HEK293 (cell line): ENCODE data around the gene CLPSL1.
A peak's percentile ranks its signal among the peaks of the same experiment; 100 is the strongest.

Experiments used
- CTCF ChIA-PET: fragments of 350-600 bp; formaldehyde crosslinking; extraction: SDS; loops from one replicate; lab custom pipeline; 2021; ENCODE audit warnings: antibody characterized with exemption; lab: Yijun Ruan, JAX
- POLR2A ChIA-PET: fragments of 300-600 bp; formaldehyde crosslinking; extraction: SDS; loops from one replicate; lab custom pipeline; 2020; ENCODE audit warnings: antibody characterized with exemption, inconsistent platforms; lab: Yijun Ruan, JAX
- H3K27ac ChIP-seq: fragments of 200-500 bp; sonication (Bioruptor generic); 2 replicates; pipeline ENCODE4 v1.5.1; 2014; ENCODE audit warnings: low read depth, low read length, control low read depth, inconsistent platforms; ENCODE audit errors: extremely low read depth
- H3K36me3 ChIP-seq, 2 experiments: fragments of 200-500 bp in 1 of 2; sonication (Bioruptor generic) in 1 of 2; 1 replicate in 1 of 2; 2 replicates in 1 of 2; pipeline ENCODE4 v1.5.1; 2014 to 2017; ENCODE audit warnings: inconsistent platforms in 2 of 2, low read length in 2 of 2; ENCODE audit not compliant: control insufficient read depth in 2 of 2, insufficient read depth in 1 of 2
- H3K4me1 ChIP-seq: fragments of 200-500 bp; sonication (Bioruptor generic); 2 replicates; pipeline ENCODE4 v1.5.1; 2014; ENCODE audit warnings: mild to moderate bottlenecking, low read length, inconsistent platforms; ENCODE audit not compliant: control insufficient read depth, insufficient read depth
- H3K4me3 ChIP-seq: 2 replicates; pipeline ENCODE4 v1.5.1; 2011; ENCODE audit warnings: low read depth, mild to moderate bottlenecking, control low read depth, low read length, moderate library complexity
- H3K9me3 ChIP-seq: fragments of 200-500 bp; sonication (Bioruptor generic); 2 replicates; pipeline ENCODE4 v1.5.1; 2014; ENCODE audit warnings: low read depth, low read length, inconsistent platforms; ENCODE audit not compliant: control insufficient read depth, insufficient read depth
- GLIS2 ChIP-seq: fragments of 450-650 bp; formaldehyde crosslinking; IDR thresholded peaks from 2 replicates; pipeline ENCODE4 v1.5.1; 2016; ENCODE audit warnings: missing biosample characterization, missing genetic modification characterization
- KLF10 ChIP-seq: fragments of 450-650 bp; IDR thresholded peaks from 2 replicates; pipeline ENCODE4 v1.5.1; 2018; ENCODE audit warnings: missing biosample characterization, mild to moderate bottlenecking, missing genetic modification characterization
- KLF16 ChIP-seq: fragments of 450-650 bp; formaldehyde crosslinking; IDR thresholded peaks from 2 replicates; pipeline ENCODE4 v1.5.1; 2017; ENCODE audit warnings: missing biosample characterization, missing genetic modification characterization
- MEIS1 ChIP-seq: sonication (generic); formaldehyde crosslinking; IDR thresholded peaks from 2 replicates; pipeline ENCODE4 v1.8.1; 2022; ENCODE audit warnings: missing genetic modification reagents, mild to moderate bottlenecking, borderline replicate concordance
- RBAK ChIP-seq: fragments of 450-650 bp; formaldehyde crosslinking; IDR thresholded peaks from 2 replicates; pipeline ENCODE4 v1.5.1; 2016; ENCODE audit warnings: missing biosample characterization, missing genetic modification characterization
- SCRT2 ChIP-seq: fragments of 450-650 bp; formaldehyde crosslinking; IDR thresholded peaks from 2 replicates; pipeline ENCODE4 v1.5.1; 2016; ENCODE audit warnings: missing biosample characterization, missing genetic modification characterization
- SP2 ChIP-seq: fragments of 450-650 bp; formaldehyde crosslinking; IDR thresholded peaks from 2 replicates; pipeline ENCODE4 v1.5.1; 2016; ENCODE audit warnings: missing biosample characterization, missing genetic modification characterization
- TCF7L2 ChIP-seq: IDR thresholded peaks from 2 replicates; pipeline ENCODE4 v1.6.1; 2011; ENCODE audit warnings: low read depth, mild to moderate bottlenecking, inconsistent platforms, low read length, moderate library complexity, borderline replicate concordance
- ZBTB17 ChIP-seq: fragments of 450-650 bp; formaldehyde crosslinking; IDR thresholded peaks from 2 replicates; pipeline ENCODE4 v1.5.1; 2016; ENCODE audit warnings: missing biosample characterization, missing genetic modification characterization
- ZBTB21 ChIP-seq: fragments of 450-650 bp; formaldehyde crosslinking; IDR thresholded peaks from 2 replicates; pipeline ENCODE4 v1.5.1; 2017; ENCODE audit warnings: missing biosample characterization, missing genetic modification characterization
- ZEB2 ChIP-seq: fragments of 450-650 bp; formaldehyde crosslinking; IDR thresholded peaks from 2 replicates; pipeline ENCODE4 v1.5.1; 2016; ENCODE audit warnings: missing biosample characterization, missing genetic modification characterization
- ZFP37 ChIP-seq: fragments of 450-650 bp; formaldehyde crosslinking; IDR thresholded peaks from 2 replicates; pipeline ENCODE4 v1.5.1; 2016; ENCODE audit warnings: missing biosample characterization, missing genetic modification characterization
- ZFP69B ChIP-seq: fragments of 450-650 bp; formaldehyde crosslinking; IDR thresholded peaks from 2 replicates; pipeline ENCODE4 v1.5.1; 2016; ENCODE audit warnings: missing biosample characterization, missing genetic modification characterization
- ZIC2 ChIP-seq: fragments of 450-650 bp; formaldehyde crosslinking; IDR thresholded peaks from 2 replicates; pipeline ENCODE4 v1.5.1; 2016; ENCODE audit warnings: missing biosample characterization, missing genetic modification characterization
- ZNF341 ChIP-seq: fragments of 450-650 bp; formaldehyde crosslinking; IDR thresholded peaks from 2 replicates; pipeline ENCODE4; 2016; ENCODE audit warnings: low read depth, missing biosample characterization, missing genetic modification characterization
- ZNF404 ChIP-seq: fragments of 450-650 bp; formaldehyde crosslinking; IDR thresholded peaks from 2 replicates; pipeline ENCODE4 v1.5.1; 2017; ENCODE audit warnings: missing biosample characterization, missing genetic modification characterization
- ZNF571 ChIP-seq: fragments of 450-650 bp; formaldehyde crosslinking; IDR thresholded peaks from 2 replicates; pipeline ENCODE4 v1.5.0; 2017; ENCODE audit warnings: missing biosample characterization, missing genetic modification characterization
- ZNF76 ChIP-seq: fragments of 450-650 bp; formaldehyde crosslinking; IDR thresholded peaks from 2 replicates; pipeline ENCODE4; 2016; ENCODE audit warnings: low read depth, missing biosample characterization, missing genetic modification characterization, borderline replicate concordance
- ZNF843 ChIP-seq: fragments of 450-650 bp; formaldehyde crosslinking; IDR thresholded peaks from 2 replicates; pipeline ENCODE4 v1.5.1; 2016; ENCODE audit warnings: missing biosample characterization, missing genetic modification characterization
- ZSCAN16 ChIP-seq: fragments of 450-650 bp; formaldehyde crosslinking; IDR thresholded peaks from 2 replicates; pipeline ENCODE4 v1.5.1; 2016; ENCODE audit warnings: missing biosample characterization, missing genetic modification characterization
- TF ChIP-seq, protein P1 (sequence below): fragments of 450-650 bp; formaldehyde crosslinking; IDR thresholded peaks from 2 replicates; pipeline ENCODE4 v1.5.1; 2016; ENCODE audit warnings: missing biosample characterization, missing genetic modification characterization
- TF ChIP-seq, protein P2 (sequence below): fragments of 450-650 bp; formaldehyde crosslinking; optimal IDR thresholded peaks from 2 replicates; pipeline ENCODE3; 2016; ENCODE audit warnings: missing biosample characterization, mild to moderate bottlenecking, missing genetic modification characterization
- TF ChIP-seq, protein P3 (sequence below): fragments of 450-650 bp; formaldehyde crosslinking; IDR thresholded peaks from 2 replicates; pipeline ENCODE4 v1.5.1; 2016; ENCODE audit warnings: missing biosample characterization, missing genetic modification characterization
- TF ChIP-seq, protein P4 (sequence below): fragments of 450-650 bp; formaldehyde crosslinking; IDR thresholded peaks from 2 replicates; pipeline ENCODE4 v1.5.1; 2017; ENCODE audit warnings: missing biosample characterization, missing genetic modification characterization
- TF ChIP-seq, protein P5 (sequence below): fragments of 450-650 bp; formaldehyde crosslinking; IDR thresholded peaks from 2 replicates; pipeline ENCODE4 v1.5.1; 2016; ENCODE audit warnings: missing biosample characterization, missing genetic modification characterization

CLPSL1 gene

DNA sequence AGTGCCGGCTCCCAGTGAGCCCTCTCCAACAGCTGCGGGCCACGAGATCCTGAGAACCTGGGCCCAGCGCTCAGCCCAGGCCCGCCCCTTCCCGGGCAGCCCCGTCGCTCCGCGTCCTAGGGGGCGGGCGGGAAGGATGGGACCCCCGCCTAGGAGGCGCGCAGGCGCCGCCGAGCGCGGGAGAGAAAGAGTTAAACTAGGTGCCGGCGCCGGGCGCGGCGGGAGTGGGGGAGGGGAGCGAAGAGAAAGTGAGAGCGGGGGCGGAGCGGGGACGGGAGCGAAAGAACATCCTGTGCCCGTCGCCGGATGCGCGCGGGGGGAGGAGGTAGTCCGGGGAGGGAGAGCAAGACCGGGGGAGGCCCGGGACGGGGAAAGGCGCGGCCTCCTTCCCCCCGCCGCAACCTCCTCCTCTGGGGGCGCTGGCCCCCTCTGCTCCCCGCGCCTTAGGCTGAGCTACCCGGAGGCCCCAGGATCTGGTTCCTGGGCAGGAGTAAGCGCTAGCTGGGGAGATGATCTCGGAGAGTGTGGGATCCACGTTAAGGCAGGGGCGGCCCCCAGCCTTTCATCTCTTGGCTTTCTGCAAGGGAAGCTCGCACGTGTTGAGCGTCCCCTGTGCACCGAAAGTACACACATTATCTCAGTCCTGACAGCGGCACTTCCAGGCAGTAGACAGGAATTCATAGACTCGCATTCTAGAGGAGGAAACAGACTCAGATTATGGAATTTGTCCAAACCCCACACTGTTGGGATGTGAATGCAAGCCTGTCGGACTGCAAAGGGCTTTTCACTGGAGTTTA, 48.9 kb upstream of the CLPSL1 start:
- POLR2A ChIA-PET, result interaction anchor here (0.6 to 1.5 kb wide), 6 partner anchors 43 to 925 kb away, joined by 3 to 5 read pairs (median 3); partner anchors contain the start of gene FKBP5
- peaks cover 13% of the 10 kb centered on the region for H3K4me1 ChIP-seq
- no peaks in the 10 kb centered on the region for H3K9me3 ChIP-seq
- H3K36me3 ChIP-seq, result no peaks in the 10 kb centered on the region
- CTCF ChIA-PET, result interaction anchor here (0.6 to 4.2 kb wide), 8 partner anchors 46 to 430 kb away, joined by 3 to 39 read pairs (median 4); no protein-coding TSS in a partner anchor
- H3K27ac ChIP-seq, result peak overlapping the region; percentile 79
- H3K4me3 ChIP-seq, result peak overlapping the region; percentile 68
- no peak for TF ChIP-seq MEIS1 (CRISPR knock-in tag)
- TF ChIP-seq ZNF404, result no peak
- TF ChIP-seq, protein P1, sequence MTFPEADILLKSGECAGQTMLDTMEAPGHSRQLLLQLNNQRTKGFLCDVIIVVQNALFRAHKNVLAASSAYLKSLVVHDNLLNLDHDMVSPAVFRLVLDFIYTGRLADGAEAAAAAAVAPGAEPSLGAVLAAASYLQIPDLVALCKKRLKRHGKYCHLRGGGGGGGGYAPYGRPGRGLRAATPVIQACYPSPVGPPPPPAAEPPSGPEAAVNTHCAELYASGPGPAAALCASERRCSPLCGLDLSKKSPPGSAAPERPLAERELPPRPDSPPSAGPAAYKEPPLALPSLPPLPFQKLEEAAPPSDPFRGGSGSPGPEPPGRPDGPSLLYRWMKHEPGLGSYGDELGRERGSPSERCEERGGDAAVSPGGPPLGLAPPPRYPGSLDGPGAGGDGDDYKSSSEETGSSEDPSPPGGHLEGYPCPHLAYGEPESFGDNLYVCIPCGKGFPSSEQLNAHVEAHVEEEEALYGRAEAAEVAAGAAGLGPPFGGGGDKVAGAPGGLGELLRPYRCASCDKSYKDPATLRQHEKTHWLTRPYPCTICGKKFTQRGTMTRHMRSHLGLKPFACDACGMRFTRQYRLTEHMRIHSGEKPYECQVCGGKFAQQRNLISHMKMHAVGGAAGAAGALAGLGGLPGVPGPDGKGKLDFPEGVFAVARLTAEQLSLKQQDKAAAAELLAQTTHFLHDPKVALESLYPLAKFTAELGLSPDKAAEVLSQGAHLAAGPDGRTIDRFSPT (tag by site-specific recombination), result peak; percentile 96
- TF ChIP-seq SCRT2 (tag by site-specific recombination), result peak; percentile 97
- TF ChIP-seq ZFP69B, result no peak; the same call in 1 of the 2 replicates
- TF ChIP-seq, protein P2, sequence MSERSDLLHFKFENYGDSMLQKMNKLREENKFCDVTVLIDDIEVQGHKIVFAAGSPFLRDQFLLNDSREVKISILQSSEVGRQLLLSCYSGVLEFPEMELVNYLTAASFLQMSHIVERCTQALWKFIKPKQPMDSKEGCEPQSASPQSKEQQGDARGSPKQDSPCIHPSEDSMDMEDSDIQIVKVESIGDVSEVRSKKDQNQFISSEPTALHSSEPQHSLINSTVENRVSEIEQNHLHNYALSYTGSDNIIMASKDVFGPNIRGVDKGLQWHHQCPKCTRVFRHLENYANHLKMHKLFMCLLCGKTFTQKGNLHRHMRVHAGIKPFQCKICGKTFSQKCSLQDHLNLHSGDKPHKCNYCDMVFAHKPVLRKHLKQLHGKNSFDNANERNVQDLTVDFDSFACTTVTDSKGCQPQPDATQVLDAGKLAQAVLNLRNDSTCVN (tag by site-specific recombination), result peak; percentile 99
- peak; percentile 95 for TF ChIP-seq GLIS2
- no peak; the same call in 1 of the 2 replicates for TF ChIP-seq ZBTB21 (tag by site-specific recombination)
- TF ChIP-seq ZFP37, result peak; percentile 89
- TF ChIP-seq ZNF571 (tag by site-specific recombination), result no peak
- TF ChIP-seq, protein P3, sequence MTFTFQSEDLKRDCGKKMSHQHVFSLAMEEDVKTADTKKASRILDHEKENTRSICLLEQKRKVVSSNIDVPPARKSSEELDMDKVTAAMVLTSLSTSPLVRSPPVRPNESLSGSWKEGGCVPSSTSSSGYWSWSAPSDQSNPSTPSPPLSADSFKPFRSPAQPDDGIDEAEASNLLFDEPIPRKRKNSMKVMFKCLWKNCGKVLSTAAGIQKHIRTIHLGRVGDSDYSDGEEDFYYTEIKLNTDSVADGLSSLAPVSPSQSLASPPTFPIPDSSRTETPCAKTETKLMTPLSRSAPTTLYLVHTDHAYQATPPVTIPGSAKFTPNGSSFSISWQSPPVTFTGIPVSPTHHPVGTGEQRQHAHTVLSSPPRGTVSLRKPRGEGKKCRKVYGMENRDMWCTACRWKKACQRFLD, result no peak
- peak; percentile 77 for TF ChIP-seq ZNF76
- peak; percentile 11; the same call in 1 of the 2 replicates for TF ChIP-seq ZSCAN16 (tag by site-specific recombination)
- TF ChIP-seq KLF10 (tag by site-specific recombination), result peak; percentile 65; the same call in 1 of the 2 replicates
- TF ChIP-seq RBAK (tag by site-specific recombination), result no peak
- peak; percentile 88 for TF ChIP-seq ZBTB17 (tag by site-specific recombination)
- peak; percentile 72 for TF ChIP-seq ZNF843 (tag by site-specific recombination)
- TF ChIP-seq, protein P4, sequence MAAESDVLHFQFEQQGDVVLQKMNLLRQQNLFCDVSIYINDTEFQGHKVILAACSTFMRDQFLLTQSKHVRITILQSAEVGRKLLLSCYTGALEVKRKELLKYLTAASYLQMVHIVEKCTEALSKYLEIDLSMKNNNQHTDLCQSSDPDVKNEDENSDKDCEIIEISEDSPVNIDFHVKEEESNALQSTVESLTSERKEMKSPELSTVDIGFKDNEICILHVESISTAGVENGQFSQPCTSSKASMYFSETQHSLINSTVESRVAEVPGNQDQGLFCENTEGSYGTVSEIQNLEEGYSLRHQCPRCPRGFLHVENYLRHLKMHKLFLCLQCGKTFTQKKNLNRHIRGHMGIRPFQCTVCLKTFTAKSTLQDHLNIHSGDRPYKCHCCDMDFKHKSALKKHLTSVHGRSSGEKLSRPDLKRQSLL (tag by site-specific recombination), result peak; percentile 55; the same call in 1 of the 2 replicates
- peak; percentile 98 for TF ChIP-seq ZNF341 (tag by site-specific recombination)
- TF ChIP-seq, protein P5, sequence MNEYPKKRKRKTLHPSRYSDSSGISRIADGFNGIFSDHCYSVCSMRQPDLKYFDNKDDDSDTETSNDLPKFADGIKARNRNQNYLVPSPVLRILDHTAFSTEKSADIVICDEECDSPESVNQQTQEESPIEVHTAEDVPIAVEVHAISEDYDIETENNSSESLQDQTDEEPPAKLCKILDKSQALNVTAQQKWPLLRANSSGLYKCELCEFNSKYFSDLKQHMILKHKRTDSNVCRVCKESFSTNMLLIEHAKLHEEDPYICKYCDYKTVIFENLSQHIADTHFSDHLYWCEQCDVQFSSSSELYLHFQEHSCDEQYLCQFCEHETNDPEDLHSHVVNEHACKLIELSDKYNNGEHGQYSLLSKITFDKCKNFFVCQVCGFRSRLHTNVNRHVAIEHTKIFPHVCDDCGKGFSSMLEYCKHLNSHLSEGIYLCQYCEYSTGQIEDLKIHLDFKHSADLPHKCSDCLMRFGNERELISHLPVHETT (tag by site-specific recombination), result peak; percentile 68
- peak; percentile 94 for TF ChIP-seq TCF7L2
- TF ChIP-seq ZIC2 (tag by site-specific recombination), result peak; percentile 95
- peak; percentile 97 for TF ChIP-seq ZEB2 (tag by site-specific recombination)
- peak; percentile 84 for TF ChIP-seq SP2 (tag by site-specific recombination)
- peak; percentile 19; the same call in 1 of the 2 replicates for TF ChIP-seq KLF16 (tag by site-specific recombination)
